ENCODE measurements around the gene SZRD1.

- no peak for TF ChIP-seq EZH2 (IDR thresholded peaks at IDR 0.05; ENCODE audit: insufficient read depth, poor library complexity, severe bottlenecking)
- no peak for TF ChIP-seq EZH2phosphoT487 (IDR thresholded peaks at IDR 0.05; ENCODE audit: insufficient read depth, low read depth)
These were observed 10.2 kb upstream of the SZRD1 start for GRCh38 chr1:16356867-16357266.
